GM04504 (cell line): ENCODE results near the gene TAS2R19.
"Not testable (repeated sequence)": the region's sequence is repeated elsewhere in the genome, so short reads cannot be mapped to it uniquely, and the experiment has no call there.

Experiments used
- DNase-seq: peaks from one replicate; pipeline ENCODE4 v3.0.0-alpha.2; 2012; ENCODE audit warnings: low read depth

The TAS2R19 gene

GRCh38 chr12:11022520-11022919 is at the start of gene TAS2R19:
Gene TAS2R19 (minus strand): TSS chr12:11022620. CDS start chr12:11022571, 49 bp downstream.
- no peak for DNase-seq

- no peak for DNase-seq
Measured at GRCh38 chr12:11071414-11071813, 49.0 kb upstream of the TAS2R19 start.

GRCh38 chr12:11070999-11071398 is 48.6 kb upstream of the TAS2R19 start:
- no peak for DNase-seq

- DNase-seq: no peak
Measured at GRCh38 chr12:11069854-11070365, 47.5 kb upstream of the TAS2R19 start.

- no peak for DNase-seq
Measured at GRCh38 chr12:11067514-11067913, 45.1 kb upstream of the TAS2R19 start.

GRCh38 chr12:11062194-11062593 is 39.8 kb upstream of the TAS2R19 start, which contains the start of gene TAS2R46:
Gene TAS2R46 (minus strand): TSS chr12:11062294. CDS start chr12:11062294, 0 bp downstream.
- not testable (repeated sequence) for DNase-seq

GRCh38 chr12:11059784-11060183 is 37.4 kb upstream of the TAS2R19 start:
- no peak for DNase-seq

- no peak for DNase-seq
Measured at GRCh38 chr12:11059041-11059440, 36.6 kb upstream of the TAS2R19 start.

GRCh38 chr12:11055306-11055705 is 32.9 kb upstream of the TAS2R19 start:
- DNase-seq: no peak

- not testable (repeated sequence) for DNase-seq
Measured at GRCh38 chr12:11049806-11050531, 27.5 kb upstream of the TAS2R19 start.

GRCh38 chr12:11041366-11041765 is 18.9 kb upstream of the TAS2R19 start:
- DNase-seq: not testable (repeated sequence)

GRCh38 chr12:11040162-11040561 is 17.7 kb upstream of the TAS2R19 start:
- no peak for DNase-seq

GRCh38 chr12:11039171-11039570 is 16.8 kb upstream of the TAS2R19 start:
- no peak for DNase-seq

- not testable (repeated sequence) for DNase-seq
Measured at GRCh38 chr12:11033959-11034358, 11.5 kb upstream of the TAS2R19 start.

GRCh38 chr12:11031307-11031706 is 8.9 kb upstream of the TAS2R19 start, which contains the start of gene TAS2R31:
Gene TAS2R31 (minus strand): TSS chr12:11031407. CDS start chr12:11031335, 72 bp downstream.
- DNase-seq: no peak

GRCh38 chr12:11026118-11026517 is 3.7 kb upstream of the TAS2R19 start:
- no peak for DNase-seq

GRCh38 chr12:11023387-11023786 is 967 bp upstream of the TAS2R19 start:
- no peak for DNase-seq

- DNase-seq: no peak
Measured at GRCh38 chr12:11016937-11017336, 5.5 kb downstream of the TAS2R19 start.

- no peak for DNase-seq
Measured at GRCh38 chr12:11015775-11016430, 6.5 kb downstream of the TAS2R19 start.

- DNase-seq: peak; percentile 2
Measured at GRCh38 chr12:11014234-11014633, 8.2 kb downstream of the TAS2R19 start.

GRCh38 chr12:11007608-11008007 is 14.8 kb downstream of the TAS2R19 start:
- no peak for DNase-seq

GRCh38 chr12:10998204-10998603 is 24.2 kb downstream of the TAS2R19 start, which contains the start of gene TAS2R20:
Gene TAS2R20 (minus strand): TSS chr12:10998304. CDS start chr12:10997875, 429 bp downstream.
- DNase-seq: no peak

- no peak for DNase-seq
Measured at GRCh38 chr12:10994307-10994706, 28.1 kb downstream of the TAS2R19 start.
